Endodermal cell (in vitro differentiated cells): ENCODE measurements around the gene ANKRD29. TPM values are rescaled to one million over a fixed set of nuclear protein-coding genes. Genes with fewer than 3 reads are reported as not detected.

Experiments
- DNase-seq: peaks from one replicate; pipeline ENCODE4 v3.0.0-alpha.2; 2017
- H3K27ac ChIP-seq: 2 replicates; pipeline ENCODE4 v1.5.1; 2013; ENCODE audit warnings: mild to moderate bottlenecking, low read depth, low read length, moderate library complexity
- H3K27me3 ChIP-seq: 2 replicates; pipeline ENCODE4 v1.6.1; 2013; ENCODE audit warnings: mild to moderate bottlenecking, low read length, moderate library complexity; ENCODE audit not compliant: insufficient read depth, control insufficient read depth, poor library complexity, severe bottlenecking
- H3K36me3 ChIP-seq: 2 replicates; pipeline ENCODE4 v1.7.0; 2013; ENCODE audit warnings: mild to moderate bottlenecking, low read length, moderate library complexity; ENCODE audit not compliant: control insufficient read depth, insufficient read depth
- H3K4me1 ChIP-seq: one replicate; pipeline ENCODE4 v1.7.0; 2013; ENCODE audit warnings: low read length; ENCODE audit not compliant: control insufficient read depth, insufficient read depth
- H3K4me3 ChIP-seq: 2 replicates; pipeline ENCODE4 v1.5.1; 2013; ENCODE audit warnings: mild to moderate bottlenecking, low read length, moderate library complexity
- H3K9ac ChIP-seq: 2 replicates; pipeline ENCODE4 v1.6.1; 2013; ENCODE audit warnings: mild to moderate bottlenecking, low read length, moderate library complexity; ENCODE audit not compliant: poor library complexity, severe bottlenecking; ENCODE audit errors: extremely low read depth
- H3K9me3 ChIP-seq: 2 replicates; pipeline ENCODE4 v1.6.1; 2013; ENCODE audit warnings: mild to moderate bottlenecking, low read length, moderate library complexity; ENCODE audit not compliant: control insufficient read depth
- H3K27ac Mint-ChIP-seq: 2 replicates; pipeline ENCODE4 v1.8.0; 2020; ENCODE audit warnings: mixed read lengths
- H3K27me3 Mint-ChIP-seq: 2 replicates; pipeline ENCODE4 v1.8.0; 2021; ENCODE audit warnings: mild to moderate bottlenecking, mixed read lengths; ENCODE audit not compliant: insufficient read depth
- H3K36me3 Mint-ChIP-seq: 2 replicates; pipeline ENCODE4 v1.8.0; 2020; ENCODE audit warnings: low read depth, mixed read lengths
- H3K4me1 Mint-ChIP-seq: 2 replicates; pipeline ENCODE4 v1.8.0; 2020; ENCODE audit warnings: mixed read lengths
- H3K4me3 Mint-ChIP-seq: 2 replicates; pipeline ENCODE4 v1.8.0; 2020; ENCODE audit warnings: mild to moderate bottlenecking, moderate library complexity, mixed read lengths
- H3K9me3 Mint-ChIP-seq: 2 replicates; pipeline ENCODE4 v1.8.0; 2020; ENCODE audit warnings: mild to moderate bottlenecking, mixed read lengths
- WGBS, 2 experiments: methylation state at CpG; one replicate each; pipeline versions ENCODE4 v1.1.5 to v1.1.7; 2013; ENCODE audit warnings: missing lambda C conversion rate in 2 of 2, mixed read lengths in 1 of 2; ENCODE audit not compliant: insufficient coverage in 1 of 2, insufficient read length in 1 of 2; 5-methylcytosine and 5-hydroxymethylcytosine counted together
- total RNA-seq, 2 donors: library from RNA; stranded (reverse); fragmentation: NEBNext Ultra II Directional in 1 of 2; extraction: Animal tissue kit (Norgen Biotek cat#: 25700) in 1 of 2; gene quantifications; 2 replicates in 1 of 2; 3 replicates in 1 of 2; pipeline ENCODE4 v1.2.1, GENCODE V29; 2021
- TF ChIP-seq, protein P1 (sequence below): fragments of 200-600 bp; sonication (generic); conservative IDR thresholded peaks from 2 replicates; pipeline ENCODE4 v1.5.0; 2021; ENCODE audit warnings: antibody characterized with exemption, mild to moderate bottlenecking

The ANKRD29 gene
- total RNA-seq, 2 donors from 2014 or later: 0.44 to 0.73 TPM

DNA sequence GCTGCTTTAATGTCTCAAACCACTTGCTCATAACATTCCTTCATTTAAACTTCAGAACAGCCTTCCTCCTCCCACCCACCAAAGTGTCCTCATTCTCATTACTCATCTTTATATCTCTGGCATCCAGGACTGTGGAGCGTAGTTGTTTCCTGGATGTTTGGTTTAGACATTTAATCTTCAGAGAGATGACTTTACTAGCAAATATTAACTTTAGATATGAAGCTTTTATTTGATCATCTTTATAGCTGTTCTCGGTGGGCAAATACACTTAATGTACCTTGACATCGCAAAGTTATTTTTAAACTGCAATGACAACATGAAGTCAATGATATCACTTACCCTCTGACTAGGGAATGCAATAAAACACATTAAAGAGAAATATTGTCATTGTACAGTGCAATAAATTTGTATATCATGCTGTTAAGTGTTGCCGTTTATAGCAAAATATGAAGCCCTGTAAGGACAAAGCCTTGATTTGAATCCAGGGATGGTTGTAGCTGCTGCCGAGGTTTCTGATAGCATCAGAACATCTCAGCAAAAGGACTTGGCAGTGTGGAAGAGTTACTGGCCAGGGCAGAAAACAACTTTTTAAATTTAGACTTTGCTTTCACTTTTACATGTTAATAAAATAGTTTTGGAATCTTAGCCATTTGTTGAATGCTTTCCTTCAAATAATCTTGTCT lies 21.9 kb upstream of the ANKRD29 start:
- no peak overlapping the region for H3K4me3 Mint-ChIP-seq
- peaks cover 41% of the 10 kb centered on the region for H3K27me3 Mint-ChIP-seq
- H3K9me3 ChIP-seq: no peaks in the 10 kb centered on the region
- no peak overlapping the region for H3K4me3 ChIP-seq
- peaks cover 4% of the 10 kb centered on the region for H3K4me1 Mint-ChIP-seq
- H3K36me3 Mint-ChIP-seq: no peaks in the 10 kb centered on the region
- no peaks in the 10 kb centered on the region for H3K4me1 ChIP-seq
- no peaks in the 10 kb centered on the region for H3K9me3 Mint-ChIP-seq
- no peaks in the 10 kb centered on the region for H3K36me3 ChIP-seq
- no peak overlapping the region for H3K27ac ChIP-seq
- H3K27me3 ChIP-seq: peaks cover 44% of the 10 kb centered on the region
- H3K9ac ChIP-seq: no peak overlapping the region
- WGBS, 2 experiments: 93 to 100% methylated on average over 2 to 4 of the region's 5 CpGs
- H3K27ac Mint-ChIP-seq: no peak overlapping the region
- no peak for DNase-seq
- TF ChIP-seq, protein P1, sequence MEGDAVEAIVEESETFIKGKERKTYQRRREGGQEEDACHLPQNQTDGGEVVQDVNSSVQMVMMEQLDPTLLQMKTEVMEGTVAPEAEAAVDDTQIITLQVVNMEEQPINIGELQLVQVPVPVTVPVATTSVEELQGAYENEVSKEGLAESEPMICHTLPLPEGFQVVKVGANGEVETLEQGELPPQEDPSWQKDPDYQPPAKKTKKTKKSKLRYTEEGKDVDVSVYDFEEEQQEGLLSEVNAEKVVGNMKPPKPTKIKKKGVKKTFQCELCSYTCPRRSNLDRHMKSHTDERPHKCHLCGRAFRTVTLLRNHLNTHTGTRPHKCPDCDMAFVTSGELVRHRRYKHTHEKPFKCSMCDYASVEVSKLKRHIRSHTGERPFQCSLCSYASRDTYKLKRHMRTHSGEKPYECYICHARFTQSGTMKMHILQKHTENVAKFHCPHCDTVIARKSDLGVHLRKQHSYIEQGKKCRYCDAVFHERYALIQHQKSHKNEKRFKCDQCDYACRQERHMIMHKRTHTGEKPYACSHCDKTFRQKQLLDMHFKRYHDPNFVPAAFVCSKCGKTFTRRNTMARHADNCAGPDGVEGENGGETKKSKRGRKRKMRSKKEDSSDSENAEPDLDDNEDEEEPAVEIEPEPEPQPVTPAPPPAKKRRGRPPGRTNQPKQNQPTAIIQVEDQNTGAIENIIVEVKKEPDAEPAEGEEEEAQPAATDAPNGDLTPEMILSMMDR: no peak

DNA sequence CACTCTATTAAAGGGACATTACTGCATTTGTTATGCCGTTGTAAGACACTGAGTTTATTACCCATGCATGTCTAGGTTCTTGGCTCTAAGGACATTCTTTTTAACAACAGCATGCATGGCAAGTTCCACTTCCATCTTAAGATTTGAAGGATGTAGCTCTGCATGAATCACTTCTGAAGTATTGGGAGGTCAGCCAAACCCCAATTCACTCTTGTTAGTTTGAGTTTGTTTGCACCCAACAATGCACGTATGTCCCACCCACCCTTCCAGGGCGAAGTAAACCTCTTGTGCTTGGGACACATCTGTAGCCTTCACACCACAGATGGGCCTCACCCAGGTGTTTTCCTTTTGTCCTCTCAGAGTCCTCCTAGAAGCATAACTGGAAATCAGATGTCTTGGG lies 21.0 kb upstream of the ANKRD29 start:
- WGBS, 2 experiments: 42 to 58% methylated on average over 3 of the region's 3 CpGs
- no peak overlapping the region for H3K27ac ChIP-seq
- H3K9me3 Mint-ChIP-seq: no peaks in the 10 kb centered on the region
- H3K4me1 Mint-ChIP-seq: peaks cover under 1% of the 10 kb centered on the region
- H3K4me1 ChIP-seq: no peaks in the 10 kb centered on the region
- TF ChIP-seq, protein P1: no peak
- H3K9me3 ChIP-seq: no peaks in the 10 kb centered on the region
- no peak overlapping the region for H3K9ac ChIP-seq
- H3K36me3 ChIP-seq: no peaks in the 10 kb centered on the region
- no peak for DNase-seq
- no peak overlapping the region for H3K27ac Mint-ChIP-seq
- no peak overlapping the region for H3K4me3 ChIP-seq
- H3K4me3 Mint-ChIP-seq: no peak overlapping the region
- peaks cover 38% of the 10 kb centered on the region for H3K27me3 Mint-ChIP-seq
- no peaks in the 10 kb centered on the region for H3K36me3 Mint-ChIP-seq
- H3K27me3 ChIP-seq: peaks cover 34% of the 10 kb centered on the region

DNA sequence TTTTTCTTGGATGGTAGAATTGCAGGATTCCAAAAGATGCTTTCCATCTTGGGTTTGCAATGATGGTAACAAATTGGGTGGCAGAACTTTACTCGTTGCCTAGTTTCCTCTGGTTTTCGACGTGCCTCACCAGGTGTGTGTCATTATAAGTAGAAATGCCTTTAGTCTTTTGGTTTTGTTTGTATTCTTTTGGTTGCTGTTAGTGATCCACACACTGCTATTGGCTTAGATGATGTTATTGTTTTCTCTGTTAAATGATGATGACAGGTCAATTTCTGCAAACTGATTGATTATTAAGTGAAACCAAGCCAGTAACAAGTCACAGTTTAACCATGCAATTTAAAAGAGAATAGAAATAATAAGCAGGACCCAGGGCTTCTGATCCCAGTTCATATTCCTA lies 20.4 kb upstream of the ANKRD29 start:
- no peak overlapping the region for H3K4me3 Mint-ChIP-seq
- 87 to 100% methylated on average over 3 of the region's 3 CpGs for WGBS, 2 experiments
- H3K27me3 ChIP-seq: peaks cover 29% of the 10 kb centered on the region
- no peak for DNase-seq
- H3K36me3 ChIP-seq: no peaks in the 10 kb centered on the region
- H3K9me3 Mint-ChIP-seq: no peaks in the 10 kb centered on the region
- TF ChIP-seq, protein P1: no peak
- H3K27ac Mint-ChIP-seq: no peak overlapping the region
- peaks cover 35% of the 10 kb centered on the region for H3K27me3 Mint-ChIP-seq
- H3K4me3 ChIP-seq: no peak overlapping the region
- H3K4me1 ChIP-seq: no peaks in the 10 kb centered on the region
- no peaks in the 10 kb centered on the region for H3K4me1 Mint-ChIP-seq
- no peak overlapping the region for H3K9ac ChIP-seq
- H3K27ac ChIP-seq: no peak overlapping the region
- no peaks in the 10 kb centered on the region for H3K36me3 Mint-ChIP-seq
- H3K9me3 ChIP-seq: no peaks in the 10 kb centered on the region
